Upper lobe of left lung (tissue), 4 donors: ENCODE results near the gene PLA2G4D.

Experiments used
- CTCF ChIP-seq, 6 experiments: fragments of 450-650 bp in 4 of 6; fragments of 200-600 bp in 2 of 6; sonication (generic) in 2 of 6; IDR thresholded peaks; one replicate each; pipeline ENCODE4 v1.5.1; 2016 to 2019; ENCODE audit warnings: antibody characterized with exemption in 6 of 6
- EP300 ChIP-seq, 4 donors: sonication (generic); formaldehyde crosslinking; IDR thresholded peaks; one replicate each; pipeline ENCODE4 v1.5.1; 2017; ENCODE audit warnings: antibody characterized with exemption in 4 of 4, control low read depth in 2 of 4
- POLR2A ChIP-seq, 4 donors: fragments of 450-650 bp; IDR thresholded peaks; one replicate each; pipeline ENCODE4 v1.5.1; 2016 to 2017; ENCODE audit warnings: antibody characterized with exemption in 4 of 4, mild to moderate bottlenecking in 2 of 4
- POLR2AphosphoS5 ChIP-seq, 2 donors: sonication (generic); formaldehyde crosslinking; IDR thresholded peaks; one replicate each; pipeline ENCODE4 v1.5.1; 2017; ENCODE audit warnings: antibody characterized with exemption in 2 of 2

- TF ChIP-seq CTCF (IDR thresholded peaks at IDR 0.05) (no peak), POLR2A (IDR thresholded peaks at IDR 0.05) (no peak), EP300 (IDR thresholded peaks at IDR 0.05) (no peak), POLR2AphosphoS5 (IDR thresholded peaks at IDR 0.05) (no peak)
These were observed 59.5 kb downstream of the PLA2G4D start for GRCh38 chr15:42034628-42035434.
